Forelimb muscle (tissue), 1 donor: ENCODE data around the gene HOXC13. TPM values are rescaled to one million over a fixed set of nuclear protein-coding genes. Genes with fewer than 3 reads are reported as not detected.

Source experiments
- DNase-seq: peaks from one replicate; pipeline ENCODE4 v3.0.0-alpha.2; 2013; ENCODE audit warnings: low read depth
- polyA plus RNA-seq: library from polyadenylated mRNA; unstranded; fragments of 120-200 nt; gene quantifications from one replicate; pipeline ENCODE4 v1.2.1, GENCODE V29; 2013; ENCODE audit not compliant: insufficient read length

HOXC13 gene
- polyA plus RNA-seq, 1 donor = not detected

GRCh38 chr12:53994264-53995001, 55.8 kb downstream of the HOXC13 start:
- DNase-seq = no peak

GRCh38 chr12:53995002-53995377, 56.4 kb downstream of the HOXC13 start:
- no peak for DNase-seq

DNA sequence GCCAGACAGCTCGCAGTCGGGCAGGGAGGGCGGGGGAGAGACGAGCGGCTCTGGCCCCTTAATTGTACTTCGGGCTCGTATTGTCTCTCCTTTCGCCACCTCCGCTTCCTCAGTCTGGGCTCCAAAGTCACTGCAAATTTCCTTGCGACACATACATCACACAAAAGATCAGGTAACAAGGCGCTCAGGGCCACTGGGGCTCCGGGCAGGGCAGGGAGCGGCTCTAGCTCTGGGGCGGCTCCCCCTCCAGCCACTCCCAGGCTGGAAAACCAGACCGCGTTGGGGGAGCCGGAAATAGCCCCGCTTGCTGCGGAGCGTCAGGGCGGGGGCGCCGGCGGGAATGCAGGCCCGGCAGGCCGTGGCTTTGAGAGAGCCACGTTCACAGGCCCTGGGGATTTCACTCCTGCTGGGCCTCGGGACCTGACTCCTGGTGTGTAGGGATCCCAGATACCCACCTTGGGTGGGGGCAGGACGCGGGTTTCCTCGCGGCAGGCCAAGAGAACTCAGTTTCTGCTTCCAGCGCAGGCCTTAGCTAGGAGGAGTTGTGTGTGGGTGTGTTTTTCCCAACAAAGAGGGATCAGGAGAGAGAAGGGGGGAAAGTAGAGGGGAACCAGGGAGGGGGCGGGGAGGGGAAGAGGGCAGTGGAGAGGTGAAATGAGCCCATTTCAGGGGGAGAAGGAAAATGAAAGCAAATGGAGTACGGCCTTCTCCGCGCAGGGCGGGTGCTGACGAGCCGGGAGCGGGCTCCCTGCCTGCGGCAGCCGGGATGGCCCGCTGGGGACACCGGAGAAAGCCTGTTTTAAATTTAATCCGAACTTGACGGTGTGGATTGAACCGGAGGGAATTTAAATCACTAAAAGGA, 57.0 kb downstream of the HOXC13 start:
- no peak for DNase-seq

Other genes with a start within 250 kb of the HOXC13 start
- 80.8 TPM for gene CALCOCO1, start 211.4 kb upstream of the HOXC13 start, polyA plus RNA-seq
- not detected for gene CISTR, start 186.9 kb upstream of the HOXC13 start, polyA plus RNA-seq
- gene HOXC12, start 16.1 kb downstream of the HOXC13 start, polyA plus RNA-seq = not detected
- gene HOXC11, start 34.3 kb downstream of the HOXC13 start, polyA plus RNA-seq = not detected
- not detected for gene HOTAIR, start 36.1 kb downstream of the HOXC13 start, polyA plus RNA-seq
- 0.09 TPM for gene HOXC10, start 46.3 kb downstream of the HOXC13 start, polyA plus RNA-seq
- 0.52 TPM for gene HOXC9, start 61.3 kb downstream of the HOXC13 start, polyA plus RNA-seq
- 0.24 TPM for gene HOXC8, start 70.2 kb downstream of the HOXC13 start, polyA plus RNA-seq
- 4.7 TPM for gene HOXC6, start 89.6 kb downstream of the HOXC13 start, polyA plus RNA-seq
- 0.52 TPM for gene HOXC5, start 94.2 kb downstream of the HOXC13 start, polyA plus RNA-seq
- gene HOXC4, start 115.0 kb downstream of the HOXC13 start, polyA plus RNA-seq = 9.1 TPM